Measurements from ENCODE around the gene RNF220.

DNA sequence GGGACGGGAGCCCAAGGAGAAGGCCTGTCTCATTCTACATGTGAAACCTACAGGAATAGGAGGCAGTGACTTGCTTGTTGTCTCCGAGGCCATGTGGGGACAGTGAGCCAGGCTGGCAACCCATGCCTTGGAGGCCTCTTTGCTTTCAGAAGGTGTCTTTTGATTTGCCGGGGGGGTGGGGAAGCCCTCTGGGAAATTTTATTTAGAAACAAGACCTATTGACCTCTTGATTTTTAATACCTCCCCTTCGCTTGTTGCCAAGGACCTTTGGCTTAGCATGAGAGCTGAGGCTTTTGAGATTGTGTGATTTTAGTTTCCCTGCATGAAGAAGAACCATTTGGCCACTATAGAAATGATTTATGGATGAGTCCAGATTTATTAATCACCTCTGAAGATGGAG is 273.6 kb downstream of the RNF220 start:
- TF ChIP-seq POLR2A (IDR thresholded peaks at IDR 0.05; ENCODE audit: low read depth, low read length) (no peak), POLR2AphosphoS5 (IDR thresholded peaks at IDR 0.05; ENCODE audit: low read depth, low read length) (no peak)

Data from GM12892 (cell line).